IPS-NIHi11 (cell line): ENCODE data around the gene ZP3.
A peak's percentile ranks its signal among the peaks of the same experiment; 100 is the strongest.
"Not testable (repeated sequence)": the region's sequence is repeated elsewhere in the genome, so short reads cannot be mapped to it uniquely, and the experiment has no call there.

Source experiments
- DNase-seq: peaks from one replicate; pipeline ENCODE4 v3.0.0; 2012; ENCODE audit warnings: mixed read lengths, low spot score

The ZP3 gene

GRCh38 chr7:76424413-76425111 is at the start of gene ZP3:
ZP3 (plus strand) TSS chr7:76424950; CDS start chr7:76424965, 15 bp downstream.
- DNase-seq, result no peak

- DNase-seq, result no peak
These were observed 49.5 kb upstream of the ZP3 start for GRCh38 chr7:76375251-76375650.

GRCh38 chr7:76377186-76377918 is 47.4 kb upstream of the ZP3 start:
- DNase-seq, result no peak

GRCh38 chr7:76380623-76380966 is 44.2 kb upstream of the ZP3 start:
- DNase-seq, result no peak

GRCh38 chr7:76381814-76382213 is 42.9 kb upstream of the ZP3 start:
- DNase-seq, result no peak

- DNase-seq, result peak; percentile 83
These were observed 41.4 kb upstream of the ZP3 start for GRCh38 chr7:76383089-76383944.

GRCh38 chr7:76386691-76387260 is 38.0 kb upstream of the ZP3 start:
- no peak for DNase-seq

GRCh38 chr7:76387789-76388188 is 37.0 kb upstream of the ZP3 start:
- DNase-seq, result not testable (repeated sequence)

GRCh38 chr7:76390092-76390491 is 34.7 kb upstream of the ZP3 start:
- DNase-seq, result no peak

- no peak for DNase-seq
These were observed 32.1 kb upstream of the ZP3 start for GRCh38 chr7:76392531-76393115.

GRCh38 chr7:76393116-76394031 is 31.4 kb upstream of the ZP3 start:
- peak; percentile 96 for DNase-seq

- DNase-seq, result no peak
These were observed 29.8 kb upstream of the ZP3 start for GRCh38 chr7:76394957-76395356.

GRCh38 chr7:76395605-76395964 is 29.2 kb upstream of the ZP3 start:
- not testable (repeated sequence) for DNase-seq

GRCh38 chr7:76395965-76396726 is 28.6 kb upstream of the ZP3 start:
- peak; percentile 79 for DNase-seq

GRCh38 chr7:76396864-76397263 is 27.9 kb upstream of the ZP3 start:
- no peak for DNase-seq

- DNase-seq, result peak; percentile 88
These were observed 27.2 kb upstream of the ZP3 start for GRCh38 chr7:76397409-76398183.

GRCh38 chr7:76400248-76400647 is 24.5 kb upstream of the ZP3 start:
- no peak for DNase-seq

- not testable (repeated sequence) for DNase-seq
These were observed 21.7 kb upstream of the ZP3 start for GRCh38 chr7:76403097-76403496.

GRCh38 chr7:76403780-76404494 is 20.8 kb upstream of the ZP3 start:
- DNase-seq, result no peak
